ENCODE results near the gene MAGEA12. TPM values are rescaled to one million over a fixed set of nuclear protein-coding genes. Genes with fewer than 3 reads are reported as not detected.
"Not testable (repeated sequence)": the region's sequence is repeated elsewhere in the genome, so short reads cannot be mapped to it uniquely, and the experiment has no call there.

The MAGEA12 gene
- total RNA-seq, 2 experiments from 2014 or later = not detected

DNA sequence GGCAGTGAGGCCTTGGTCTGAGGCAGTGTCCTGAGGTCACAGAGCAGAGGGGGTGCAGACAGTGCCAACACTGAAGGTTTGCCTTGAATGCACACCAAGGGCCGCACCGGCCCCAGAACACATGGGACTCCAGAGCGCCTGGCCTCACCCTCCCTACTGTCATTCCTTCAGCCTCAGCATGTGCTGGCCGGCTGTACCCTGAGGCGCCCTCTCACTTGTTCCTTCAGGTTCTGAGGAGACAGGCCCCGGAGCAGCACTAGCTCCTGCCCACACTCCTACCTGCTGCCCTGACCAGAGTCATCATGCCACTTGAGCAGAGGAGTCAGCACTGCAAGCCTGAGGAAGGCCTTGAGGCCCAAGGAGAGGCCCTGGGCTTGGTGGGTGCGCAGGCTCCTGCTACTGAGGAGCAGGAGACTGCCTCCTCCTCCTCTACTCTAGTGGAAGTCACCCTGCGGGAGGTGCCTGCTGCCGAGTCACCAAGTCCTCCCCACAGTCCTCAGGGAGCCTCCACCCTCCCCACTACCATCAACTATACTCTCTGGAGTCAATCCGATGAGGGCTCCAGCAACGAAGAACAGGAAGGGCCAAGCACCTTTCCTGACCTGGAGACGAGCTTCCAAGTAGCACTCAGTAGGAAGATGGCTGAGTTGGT is 2.4 kb downstream of the MAGEA12 start:
- Mint-ChIP-seq H3K27me3 (no peaks in the 10 kb centered on the region), H3K36me3 (ENCODE audit: low read depth) (no peaks in the 10 kb centered on the region), H3K9me3 (ENCODE audit: low read depth) (no peaks in the 10 kb centered on the region), H3K4me1 (no peaks in the 10 kb centered on the region), H3K4me3 (no peak overlapping the region), H3K27ac (no peak overlapping the region)
- DNase-seq = no peak
- intact Hi-C loops (cut with DNase I, micrococcal nuclease) = no loop called here
- POLR2A ChIA-PET = no interaction called here
- ATAC-seq = no peak
- CTCF ChIA-PET = no interaction called here

DNA sequence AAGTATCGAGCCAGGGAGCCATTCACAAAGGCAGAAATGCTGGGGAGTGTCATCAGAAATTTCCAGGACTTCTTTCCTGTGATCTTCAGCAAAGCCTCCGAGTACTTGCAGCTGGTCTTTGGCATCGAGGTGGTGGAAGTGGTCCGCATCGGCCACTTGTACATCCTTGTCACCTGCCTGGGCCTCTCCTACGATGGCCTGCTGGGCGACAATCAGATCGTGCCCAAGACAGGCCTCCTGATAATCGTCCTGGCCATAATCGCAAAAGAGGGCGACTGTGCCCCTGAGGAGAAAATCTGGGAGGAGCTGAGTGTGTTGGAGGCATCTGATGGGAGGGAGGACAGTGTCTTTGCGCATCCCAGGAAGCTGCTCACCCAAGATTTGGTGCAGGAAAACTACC is 3.0 kb downstream of the MAGEA12 start:
- H3K27me3 Mint-ChIP-seq; H3K36me3 Mint-ChIP-seq (ENCODE audit: low read depth); H3K27ac Mint-ChIP-seq; H3K4me3 Mint-ChIP-seq; H3K9me3 Mint-ChIP-seq (ENCODE audit: low read depth); CTCF ChIA-PET; DNase-seq; ATAC-seq; intact Hi-C loops (cut with DNase I, micrococcal nuclease); POLR2A ChIA-PET; H3K4me1 Mint-ChIP-seq: not testable (repeated sequence)

DNA sequence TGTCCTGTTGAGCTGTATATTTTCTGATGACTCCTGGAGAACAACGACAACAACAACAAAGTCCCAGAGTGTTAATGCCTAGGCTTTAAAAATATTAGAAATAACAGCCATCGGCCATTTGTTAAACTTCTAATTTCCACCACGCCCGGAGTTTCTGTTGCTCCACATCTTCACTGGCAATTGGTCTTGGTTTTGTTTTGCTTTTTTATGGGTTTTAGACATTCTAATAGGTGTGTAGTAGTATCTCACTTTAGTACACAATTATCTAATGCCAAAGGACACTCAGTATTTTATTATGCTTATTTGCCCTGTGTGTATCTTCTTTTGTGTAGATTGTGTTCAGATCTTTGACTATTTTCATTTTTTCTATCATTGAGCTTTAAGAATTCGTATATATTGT is 5.0 kb downstream of the MAGEA12 start:
- CTCF ChIA-PET = no interaction called here
- Mint-ChIP-seq H3K27me3 (no peaks in the 10 kb centered on the region), H3K9me3 (ENCODE audit: low read depth) (no peaks in the 10 kb centered on the region), H3K4me1 (no peaks in the 10 kb centered on the region), H3K36me3 (ENCODE audit: low read depth) (no peaks in the 10 kb centered on the region), H3K27ac (no peak overlapping the region), H3K4me3 (no peak overlapping the region)
- no peak for ATAC-seq
- DNase-seq = no peak
- intact Hi-C loops (cut with DNase I, micrococcal nuclease) = no loop called here
- POLR2A ChIA-PET = no interaction called here

DNA sequence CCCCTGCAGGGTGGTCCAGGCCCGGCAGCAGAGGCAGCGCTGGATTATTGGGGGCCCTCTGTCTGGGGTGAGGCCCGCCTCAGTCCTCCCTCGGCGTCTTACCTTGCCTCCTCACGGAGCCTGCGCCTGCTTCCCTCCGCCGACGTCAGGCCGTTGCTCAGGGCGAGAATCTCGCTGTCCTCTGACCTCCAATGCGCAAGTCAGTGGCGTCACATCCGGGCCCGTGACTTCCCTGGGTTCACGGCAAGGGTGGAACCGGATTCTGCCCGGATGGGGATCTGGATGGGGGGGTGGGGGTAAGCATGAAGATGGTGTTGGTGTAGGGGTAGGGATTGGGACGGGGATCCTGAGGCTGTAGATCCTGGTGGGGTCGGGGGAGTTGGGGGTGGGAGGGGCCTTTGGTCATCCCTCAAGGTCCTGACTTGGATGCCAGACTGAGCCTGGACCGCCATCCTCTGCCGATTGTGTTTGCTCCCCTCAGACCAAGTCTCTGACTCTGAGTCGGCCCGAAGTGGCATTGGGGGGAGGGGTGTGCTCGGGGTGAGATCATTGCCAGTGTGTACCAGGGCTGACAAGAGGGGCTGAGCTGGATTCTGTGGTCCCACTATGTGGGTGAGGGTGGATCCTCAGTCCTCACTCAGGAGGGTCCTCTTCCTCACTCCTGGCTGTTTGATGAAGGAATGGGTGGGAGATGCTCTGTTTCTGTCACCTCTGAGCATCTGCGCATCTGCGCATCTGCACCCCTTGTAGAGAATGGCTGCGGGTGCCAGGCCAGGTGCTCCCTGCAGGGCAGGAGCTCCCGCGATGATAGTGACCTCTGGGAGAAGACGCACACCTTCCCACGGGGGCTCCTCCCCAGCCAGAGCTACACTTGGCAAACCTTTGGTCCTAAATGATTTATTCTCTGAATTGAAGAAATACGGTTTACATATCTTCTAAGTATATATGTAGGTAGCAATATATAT is 20.4 kb downstream of the MAGEA12 start, which contains the start of gene MAGEA2:
MAGEA2 (minus strand) TSS at position 157 of the 965 bp plus-strand sequence. CDS start 2,479 bp downstream, outside the sequence.
- H3K36me3 Mint-ChIP-seq (ENCODE audit: low read depth); H3K9me3 Mint-ChIP-seq (ENCODE audit: low read depth); intact Hi-C loops (cut with DNase I, micrococcal nuclease); H3K27ac Mint-ChIP-seq; H3K4me1 Mint-ChIP-seq; H3K4me3 Mint-ChIP-seq; CTCF ChIA-PET; DNase-seq; H3K27me3 Mint-ChIP-seq; POLR2A ChIA-PET; ATAC-seq: not testable (repeated sequence)

DNA sequence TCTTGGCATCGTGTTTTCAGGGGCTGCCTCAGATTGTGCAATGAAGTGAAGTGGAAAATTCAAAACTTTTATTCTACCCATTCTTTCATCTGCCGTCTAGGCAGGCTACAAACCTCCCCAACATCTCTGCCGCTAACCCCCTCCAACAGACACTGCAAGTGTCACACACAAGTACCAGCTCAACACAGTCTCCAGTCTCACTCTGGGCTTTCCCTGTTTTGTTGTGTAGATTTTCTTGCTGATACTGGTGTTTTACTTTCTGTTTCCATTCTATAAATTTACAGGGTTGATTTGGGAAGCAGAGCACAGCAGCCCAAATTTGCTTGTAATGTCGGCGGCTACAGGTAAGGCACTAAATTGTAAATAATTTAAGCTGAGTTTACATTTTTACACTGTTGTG is 21.3 kb downstream of the MAGEA12 start:
- intact Hi-C loops (cut with DNase I, micrococcal nuclease); H3K27me3 Mint-ChIP-seq; H3K27ac Mint-ChIP-seq; POLR2A ChIA-PET; H3K4me3 Mint-ChIP-seq; DNase-seq; H3K4me1 Mint-ChIP-seq; H3K36me3 Mint-ChIP-seq (ENCODE audit: low read depth); ATAC-seq; H3K9me3 Mint-ChIP-seq (ENCODE audit: low read depth); CTCF ChIA-PET: not testable (repeated sequence)

DNA sequence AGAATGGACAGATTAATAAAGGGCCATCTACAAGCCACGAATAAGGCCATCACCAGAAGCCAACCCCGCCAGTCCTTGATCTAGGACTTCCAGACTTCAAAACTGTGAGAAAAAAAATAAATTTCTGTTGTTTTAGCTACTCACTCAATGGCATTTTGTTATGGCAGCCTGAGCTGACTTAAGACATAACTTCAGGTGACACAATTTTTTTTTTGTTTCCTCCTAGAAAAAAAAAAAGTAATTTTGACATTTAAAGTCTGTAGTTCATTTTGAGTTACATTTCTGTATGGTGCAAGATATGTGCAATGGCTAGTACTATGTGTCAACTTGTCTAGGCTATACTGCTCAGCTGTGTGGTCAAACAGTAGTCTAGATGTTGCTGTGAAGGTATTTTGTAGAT is 25.4 kb downstream of the MAGEA12 start, which contains the start of gene CSAG3:
CSAG3 (plus strand) TSS at position 301 of the 400 bp plus-strand sequence.
- CTCF ChIA-PET; H3K9me3 Mint-ChIP-seq (ENCODE audit: low read depth); H3K4me1 Mint-ChIP-seq; ATAC-seq; POLR2A ChIA-PET; H3K27ac Mint-ChIP-seq; H3K27me3 Mint-ChIP-seq; H3K4me3 Mint-ChIP-seq; H3K36me3 Mint-ChIP-seq (ENCODE audit: low read depth); DNase-seq; intact Hi-C loops (cut with DNase I, micrococcal nuclease): not testable (repeated sequence)

DNA sequence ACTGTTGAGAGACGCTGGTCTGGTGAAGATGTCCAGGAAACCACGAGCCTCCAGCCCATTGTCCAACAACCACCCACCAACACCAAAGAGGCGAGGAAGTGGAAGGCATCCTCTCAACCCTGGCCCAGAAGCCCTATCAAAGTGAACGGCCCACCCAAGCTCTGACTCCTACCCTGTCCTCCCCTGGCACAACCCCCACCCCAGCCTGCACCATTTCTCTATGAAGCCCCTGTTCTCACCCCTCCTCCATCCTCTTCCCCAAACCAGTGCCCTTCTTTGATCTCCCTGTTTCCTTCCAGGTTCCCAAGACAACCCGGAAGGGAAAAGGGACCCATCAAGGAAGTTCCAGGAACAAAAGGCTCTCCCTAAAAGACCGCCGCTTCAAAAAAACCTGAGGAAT is 26.0 kb downstream of the MAGEA12 start:
- H3K36me3 Mint-ChIP-seq (ENCODE audit: low read depth); POLR2A ChIA-PET; H3K9me3 Mint-ChIP-seq (ENCODE audit: low read depth); H3K4me3 Mint-ChIP-seq; DNase-seq; H3K27ac Mint-ChIP-seq; ATAC-seq; CTCF ChIA-PET; H3K4me1 Mint-ChIP-seq; intact Hi-C loops (cut with DNase I, micrococcal nuclease); H3K27me3 Mint-ChIP-seq: not testable (repeated sequence)

DNA sequence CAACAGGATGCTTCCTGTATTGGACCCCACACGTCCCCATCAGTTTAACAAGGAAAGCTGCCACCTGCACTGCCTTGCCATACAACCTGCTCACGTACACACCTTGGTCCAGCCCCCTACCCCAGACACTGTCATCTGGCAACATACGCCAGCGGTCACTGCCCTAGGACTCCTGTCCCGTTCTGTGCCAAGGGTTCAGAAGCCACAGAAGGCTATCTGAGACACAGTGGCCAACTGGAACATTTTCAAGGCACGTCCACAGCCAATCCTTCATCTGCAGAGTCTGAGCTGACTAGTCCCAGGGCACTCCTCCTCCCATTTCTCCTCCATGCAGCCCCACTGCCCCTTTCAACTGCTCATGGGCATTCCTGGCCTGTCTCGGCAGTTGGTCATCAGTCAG is 28.0 kb downstream of the MAGEA12 start:
- H3K9me3 Mint-ChIP-seq (ENCODE audit: low read depth); DNase-seq; H3K27me3 Mint-ChIP-seq; ATAC-seq; POLR2A ChIA-PET; H3K4me1 Mint-ChIP-seq; H3K4me3 Mint-ChIP-seq; H3K36me3 Mint-ChIP-seq (ENCODE audit: low read depth); CTCF ChIA-PET; H3K27ac Mint-ChIP-seq; intact Hi-C loops (cut with DNase I, micrococcal nuclease): not testable (repeated sequence)

DNA sequence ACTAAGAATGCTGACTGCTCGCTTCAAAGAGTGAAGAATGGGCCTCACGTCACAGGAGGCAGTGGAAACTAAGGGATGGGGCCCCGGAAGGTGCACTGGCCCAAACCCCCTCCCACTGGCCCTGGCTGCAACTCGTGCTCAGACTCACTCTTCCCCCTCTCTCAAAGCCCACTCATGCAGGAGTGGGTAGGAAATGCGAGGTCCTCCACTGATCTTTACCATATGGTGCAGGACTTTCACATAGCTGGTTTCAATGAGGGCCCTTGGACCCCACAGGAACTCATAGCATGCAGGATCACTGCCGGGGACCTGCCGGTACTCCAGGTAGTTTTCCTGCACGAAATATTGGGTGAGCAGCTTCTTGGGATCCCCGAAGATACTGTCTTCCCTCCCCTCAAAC is 33.0 kb downstream of the MAGEA12 start:
- H3K4me3 Mint-ChIP-seq; CTCF ChIA-PET; H3K27me3 Mint-ChIP-seq; ATAC-seq; intact Hi-C loops (cut with DNase I, micrococcal nuclease); H3K9me3 Mint-ChIP-seq (ENCODE audit: low read depth); H3K4me1 Mint-ChIP-seq; H3K36me3 Mint-ChIP-seq (ENCODE audit: low read depth); DNase-seq; POLR2A ChIA-PET; H3K27ac Mint-ChIP-seq: not testable (repeated sequence)

DNA sequence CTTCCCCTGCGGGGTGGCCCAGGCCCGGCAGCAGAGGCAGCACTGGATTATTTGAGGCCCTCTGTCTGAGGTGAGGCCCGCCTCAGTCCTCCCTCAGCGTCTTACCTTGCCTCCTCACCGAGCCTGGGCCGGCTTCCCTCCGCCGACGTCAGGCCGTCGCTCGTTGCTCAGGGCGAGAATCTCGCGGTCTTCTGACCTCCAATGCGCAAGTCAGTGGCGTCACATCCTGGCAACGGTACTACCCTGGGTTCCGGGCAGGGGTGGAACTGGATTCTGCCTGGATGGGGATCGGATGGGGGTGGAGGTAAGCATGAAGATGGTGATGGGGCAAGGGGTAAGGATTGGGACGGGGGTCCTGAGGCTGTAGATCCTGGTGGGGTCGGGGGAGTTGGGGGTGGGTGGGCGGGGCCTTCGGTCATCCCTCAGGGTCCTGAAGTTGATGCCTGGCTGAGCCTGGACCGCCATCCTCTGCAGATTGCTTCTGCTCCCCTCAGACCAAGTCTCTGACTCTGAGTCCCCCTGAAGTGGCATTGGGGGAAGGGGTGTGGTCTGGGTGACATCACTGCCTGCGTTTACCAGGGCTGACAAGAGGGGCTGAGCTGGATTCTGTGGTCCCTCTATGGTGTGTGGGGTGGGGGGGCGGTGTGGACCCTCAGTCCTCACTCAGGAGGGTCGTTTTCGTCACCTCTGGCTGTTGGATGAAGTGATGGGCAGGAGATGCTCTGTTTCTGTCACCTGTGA is 36.2 kb downstream of the MAGEA12 start, which contains the start of gene MAGEA6:
MAGEA6 (minus strand) TSS at position 141 of the 741 bp plus-strand sequence. CDS start 2,039 bp downstream, outside the sequence.
- H3K4me1 Mint-ChIP-seq; CTCF ChIA-PET; H3K36me3 Mint-ChIP-seq (ENCODE audit: low read depth); H3K9me3 Mint-ChIP-seq (ENCODE audit: low read depth); POLR2A ChIA-PET; H3K4me3 Mint-ChIP-seq; DNase-seq; H3K27ac Mint-ChIP-seq; H3K27me3 Mint-ChIP-seq; intact Hi-C loops (cut with DNase I, micrococcal nuclease); ATAC-seq: not testable (repeated sequence)

DNA sequence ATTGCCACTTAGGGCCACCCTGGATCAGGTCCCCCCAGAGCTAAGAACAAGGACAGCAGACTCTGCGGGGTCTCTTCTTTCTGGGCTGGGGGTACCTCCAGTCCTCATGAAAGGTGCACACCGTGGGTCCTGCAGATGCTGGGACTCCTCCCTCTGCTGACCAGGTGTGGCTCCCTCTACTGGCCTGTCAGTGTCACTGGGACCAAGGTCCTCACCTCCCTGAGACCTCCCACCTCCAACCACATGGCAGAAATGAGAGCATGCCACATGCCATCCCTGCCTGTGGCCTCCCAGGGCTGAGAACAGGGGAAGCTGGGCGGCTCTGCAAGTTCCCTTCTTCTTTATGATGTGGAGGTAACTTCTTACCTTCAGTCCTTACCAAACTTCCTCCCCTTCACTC is 53.5 kb downstream of the MAGEA12 start:
- H3K36me3 Mint-ChIP-seq (ENCODE audit: low read depth); POLR2A ChIA-PET; CTCF ChIA-PET; H3K27ac Mint-ChIP-seq; DNase-seq; H3K27me3 Mint-ChIP-seq; H3K4me3 Mint-ChIP-seq; H3K9me3 Mint-ChIP-seq (ENCODE audit: low read depth); H3K4me1 Mint-ChIP-seq; intact Hi-C loops (cut with DNase I, micrococcal nuclease): not testable (repeated sequence)
- ATAC-seq = peak; percentile 72
